Loucy (cell line): Measurements from ENCODE around the gene NSMCE1.

ENCODE experiments used
- H2AFZ ChIP-seq: fragments of 200-600 bp; sonication (generic); 2 replicates; pipeline ENCODE4 v1.6.0; 2016; ENCODE audit warnings: antibody characterized with exemption, mild to moderate bottlenecking, low read length, moderate library complexity
- H3F3A ChIP-seq: fragments of 200-600 bp; 2 replicates; pipeline ENCODE4 v1.6.0; 2016; ENCODE audit warnings: antibody characterized with exemption, low read depth, mild to moderate bottlenecking
- H3K27me3 ChIP-seq: fragments of 200-600 bp; sonication (generic); 2 replicates; pipeline ENCODE4 v1.6.1; 2014; ENCODE audit warnings: low read length, mild to moderate bottlenecking; ENCODE audit not compliant: insufficient read depth, poor library complexity, severe bottlenecking
- H3K36me3 ChIP-seq: fragments of 200-600 bp; sonication (generic); 2 replicates; pipeline ENCODE4 v1.6.1; 2016; ENCODE audit warnings: low read length; ENCODE audit not compliant: insufficient read depth
- H3K4me1 ChIP-seq: fragments of 200-600 bp; sonication (generic); 2 replicates; pipeline ENCODE4 v1.5.1; 2014; ENCODE audit warnings: low read length, mild to moderate bottlenecking; ENCODE audit not compliant: insufficient read depth, poor library complexity, severe bottlenecking
- H3K4me2 ChIP-seq: fragments of 200-600 bp; sonication (generic); 2 replicates; pipeline ENCODE4 v1.6.0; 2014; ENCODE audit warnings: antibody characterized with exemption, low read length, low read depth, mild to moderate bottlenecking; ENCODE audit not compliant: poor library complexity, severe bottlenecking
- H3K4me3 ChIP-seq: fragments of 200-600 bp; sonication (generic); 2 replicates; pipeline ENCODE4 v1.5.1; 2014; ENCODE audit warnings: low read length, mild to moderate bottlenecking, mixed read lengths; ENCODE audit not compliant: poor library complexity, severe bottlenecking
- H3K79me2 ChIP-seq: fragments of 200-600 bp; sonication (generic); 2 replicates; pipeline ENCODE4 v1.6.1; 2014; ENCODE audit warnings: low read length; ENCODE audit not compliant: insufficient read depth
- H3K9ac ChIP-seq: fragments of 200-600 bp; sonication (generic); 2 replicates; pipeline ENCODE4 v1.6.0; 2014; ENCODE audit warnings: mild to moderate bottlenecking, low read depth, low read length, moderate library complexity; ENCODE audit not compliant: poor library complexity, severe bottlenecking
- H3K9me2 ChIP-seq: fragments of 200-600 bp; sonication (generic); replicated peaks from 2 replicates; pipeline ENCODE4 v1.6.1; 2016; ENCODE audit warnings: low read depth, low read length, mixed read lengths
- H3K9me3 ChIP-seq: fragments of 200-600 bp; sonication (generic); 2 replicates; pipeline ENCODE4 v1.6.1; 2014; ENCODE audit warnings: mild to moderate bottlenecking, antibody characterized with exemption, low read length, low read depth; ENCODE audit not compliant: insufficient read depth
- H4K20me1 ChIP-seq: fragments of 200-600 bp; sonication (generic); 2 replicates; pipeline ENCODE4 v1.6.0; 2014; ENCODE audit warnings: antibody characterized with exemption, low read length, mild to moderate bottlenecking; ENCODE audit not compliant: insufficient read depth, poor library complexity, severe bottlenecking
- EZH2phosphoT487 ChIP-seq: fragments of 200-600 bp; IDR thresholded peaks from 2 replicates; pipeline ENCODE4 v1.6.1; 2018; ENCODE audit warnings: antibody characterized with exemption, mild to moderate bottlenecking, moderate library complexity, borderline replicate concordance
- TF ChIP-seq, protein P1 (sequence below): fragments of 200-600 bp; sonication (generic); conservative IDR thresholded peaks from 2 replicates; pipeline ENCODE4 v1.5.1; 2014; ENCODE audit warnings: mild to moderate bottlenecking, antibody characterized with exemption, low read length

Gene NSMCE1

DNA sequence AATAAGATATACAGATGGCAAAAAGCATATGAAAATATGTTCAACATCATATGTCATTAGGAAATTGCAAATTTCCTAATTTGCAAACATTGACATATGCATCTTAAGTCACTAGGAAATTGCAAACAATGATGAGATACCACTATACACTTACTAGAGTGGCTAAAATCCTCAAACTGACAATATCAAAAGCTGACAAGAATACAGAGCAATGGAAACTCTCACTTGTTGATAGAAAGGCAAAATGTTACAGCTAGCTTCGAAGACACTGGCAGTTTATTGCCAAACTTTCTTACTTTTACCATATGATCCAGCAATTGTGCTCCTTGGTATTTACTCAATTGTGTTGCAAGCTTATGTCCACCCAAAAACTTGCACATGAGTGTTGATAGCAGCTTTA is 40.2 kb upstream of the NSMCE1 start:
- Histone ChIP-seq H3K36me3 (no peaks in the 10 kb centered on the region), H3K4me1 (peaks cover 6% of the 10 kb centered on the region), H3F3A (no peaks in the 10 kb centered on the region), H3K9me3 (no peaks in the 10 kb centered on the region; the same call in 1 of the 2 replicates), H3K9ac (no peak overlapping the region), H3K4me3 (no peak overlapping the region), H3K4me2 (no peak overlapping the region), H3K79me2 (no peaks in the 10 kb centered on the region), H2AFZ (no peak overlapping the region), H3K9me2 (no peaks in the 10 kb centered on the region), H3K27me3 (no peaks in the 10 kb centered on the region), H4K20me1 (no peaks in the 10 kb centered on the region)
- TF ChIP-seq EZH2phosphoT487, result no peak
- TF ChIP-seq, protein P1, sequence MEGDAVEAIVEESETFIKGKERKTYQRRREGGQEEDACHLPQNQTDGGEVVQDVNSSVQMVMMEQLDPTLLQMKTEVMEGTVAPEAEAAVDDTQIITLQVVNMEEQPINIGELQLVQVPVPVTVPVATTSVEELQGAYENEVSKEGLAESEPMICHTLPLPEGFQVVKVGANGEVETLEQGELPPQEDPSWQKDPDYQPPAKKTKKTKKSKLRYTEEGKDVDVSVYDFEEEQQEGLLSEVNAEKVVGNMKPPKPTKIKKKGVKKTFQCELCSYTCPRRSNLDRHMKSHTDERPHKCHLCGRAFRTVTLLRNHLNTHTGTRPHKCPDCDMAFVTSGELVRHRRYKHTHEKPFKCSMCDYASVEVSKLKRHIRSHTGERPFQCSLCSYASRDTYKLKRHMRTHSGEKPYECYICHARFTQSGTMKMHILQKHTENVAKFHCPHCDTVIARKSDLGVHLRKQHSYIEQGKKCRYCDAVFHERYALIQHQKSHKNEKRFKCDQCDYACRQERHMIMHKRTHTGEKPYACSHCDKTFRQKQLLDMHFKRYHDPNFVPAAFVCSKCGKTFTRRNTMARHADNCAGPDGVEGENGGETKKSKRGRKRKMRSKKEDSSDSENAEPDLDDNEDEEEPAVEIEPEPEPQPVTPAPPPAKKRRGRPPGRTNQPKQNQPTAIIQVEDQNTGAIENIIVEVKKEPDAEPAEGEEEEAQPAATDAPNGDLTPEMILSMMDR, result no peak

DNA sequence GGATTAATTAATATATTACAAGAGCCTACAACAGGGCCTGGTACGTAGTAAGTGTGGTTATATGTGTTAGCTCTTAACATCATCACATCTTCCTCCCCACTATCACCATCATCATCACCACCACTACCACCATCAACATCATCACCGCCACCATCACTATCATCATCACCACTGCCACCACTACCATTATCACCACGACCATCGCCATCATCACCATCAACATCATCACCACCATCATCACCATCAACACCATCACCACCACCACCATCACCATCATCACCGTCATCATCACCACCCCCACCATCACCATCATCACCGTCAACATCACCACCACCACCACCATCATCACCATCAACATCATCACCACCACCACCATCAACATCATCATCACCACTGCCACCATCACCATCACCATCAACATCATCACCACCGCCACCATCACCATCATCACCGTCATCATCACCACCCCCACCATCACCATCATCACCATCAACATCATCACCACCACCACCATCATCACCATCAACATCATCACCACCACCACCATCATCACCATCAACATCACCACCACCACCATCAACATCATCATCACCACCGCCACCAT is 37.4 kb upstream of the NSMCE1 start:
- Histone ChIP-seq H3K36me3 (no peaks in the 10 kb centered on the region), H3K79me2 (no peaks in the 10 kb centered on the region), H4K20me1 (no peaks in the 10 kb centered on the region), H3K27me3 (no peaks in the 10 kb centered on the region), H3K4me3 (no peak overlapping the region), H3K9me2 (no peaks in the 10 kb centered on the region), H3K4me2 (no peak overlapping the region), H3K9ac (no peak overlapping the region), H3K4me1 (no peaks in the 10 kb centered on the region), H3K9me3 (no peaks in the 10 kb centered on the region; the same call in 1 of the 2 replicates), H2AFZ (no peak overlapping the region), H3F3A (no peaks in the 10 kb centered on the region)
- TF ChIP-seq EZH2phosphoT487, result no peak
- TF ChIP-seq, protein P1, result no peak

DNA sequence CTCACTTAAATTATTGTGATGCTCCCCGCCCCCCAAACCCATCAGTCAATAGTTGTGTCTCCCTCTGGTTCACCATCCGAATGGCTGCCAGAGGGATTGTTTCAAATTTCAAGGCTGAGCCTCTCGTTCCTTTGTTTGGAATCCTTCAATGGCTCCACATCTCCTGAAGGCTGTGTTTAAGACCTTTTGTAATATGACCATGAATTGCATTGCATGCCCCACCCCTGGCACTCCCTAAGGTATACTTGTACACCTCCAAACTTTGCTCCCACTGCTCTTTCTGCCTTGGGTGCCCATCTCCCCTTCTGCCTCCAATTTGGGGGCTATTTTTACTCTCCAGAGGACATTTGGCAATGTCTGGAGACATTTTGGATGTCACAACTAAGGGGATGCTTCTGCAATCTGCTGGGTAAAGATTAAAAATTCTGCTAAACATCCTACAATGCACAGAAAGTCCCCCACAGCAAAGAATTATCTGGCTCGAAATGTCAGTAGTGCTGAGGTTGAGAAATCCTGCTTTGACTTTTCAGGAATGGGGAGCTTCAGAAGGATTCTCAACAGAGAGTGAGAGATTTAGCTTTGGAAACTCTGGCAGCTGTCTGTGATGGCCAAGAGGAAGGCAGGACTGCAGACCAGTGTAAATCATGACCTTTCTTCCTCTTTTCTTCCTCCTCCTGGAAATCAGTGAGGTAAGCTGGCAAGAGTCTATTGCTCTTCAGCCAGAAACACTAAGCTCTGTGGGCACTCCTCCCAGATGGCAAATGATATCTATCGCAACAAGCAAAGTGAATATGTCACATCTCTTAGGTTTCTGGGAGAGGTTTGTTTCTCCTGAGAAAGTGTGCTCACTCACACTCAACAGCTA is 36.5 kb upstream of the NSMCE1 start:
- no peak overlapping the region for H3K4me2 ChIP-seq
- H3K79me2 ChIP-seq, result no peaks in the 10 kb centered on the region
- H2AFZ ChIP-seq, result no peak overlapping the region
- H3K4me1 ChIP-seq, result no peaks in the 10 kb centered on the region
- H4K20me1 ChIP-seq, result no peaks in the 10 kb centered on the region
- H3K27me3 ChIP-seq, result no peaks in the 10 kb centered on the region
- no peak overlapping the region for H3K4me3 ChIP-seq
- TF ChIP-seq, protein P1, result no peak
- no peak for TF ChIP-seq EZH2phosphoT487
- H3K9me3 ChIP-seq, result no peaks in the 10 kb centered on the region; the same call in 1 of the 2 replicates
- H3K9ac ChIP-seq, result no peak overlapping the region
- H3K9me2 ChIP-seq, result no peaks in the 10 kb centered on the region
- no peaks in the 10 kb centered on the region for H3K36me3 ChIP-seq
- no peaks in the 10 kb centered on the region for H3F3A ChIP-seq
